Endothelial cell of umbilical vein (primary cell): ENCODE measurements around the gene EIF1AX.

Source experiments
- EZH2 ChIP-seq: IDR thresholded peaks from 2 replicates; pipeline ENCODE4 v1.6.1; 2012; ENCODE audit warnings: borderline replicate concordance, low read depth, mild to moderate bottlenecking, moderate library complexity, low read length, inconsistent platforms; ENCODE audit not compliant: severe bottlenecking
- JUN ChIP-seq: IDR thresholded peaks from 2 replicates; pipeline ENCODE4 v1.6.1; 2011; ENCODE audit warnings: borderline replicate concordance, low read depth; ENCODE audit not compliant: insufficient read length, insufficient read depth
- POLR2A ChIP-seq: IDR thresholded peaks from 2 replicates; pipeline ENCODE4 v1.6.1; 2012; ENCODE audit warnings: low read depth, mild to moderate bottlenecking, control low read depth, low read length
- POLR2AphosphoS5 ChIP-seq: IDR thresholded peaks from 2 replicates; pipeline ENCODE4 v1.6.1; 2012; ENCODE audit warnings: low read depth, mild to moderate bottlenecking, control low read depth, low read length, moderate library complexity; ENCODE audit not compliant: insufficient read depth
- TF ChIP-seq, protein P1 (sequence below), 2 donors: IDR thresholded peaks; 1 replicate in 1 of 2; 2 replicates in 1 of 2; pipeline ENCODE4 v1.5.1; 2011; ENCODE audit warnings: low read length in 2 of 2, mild to moderate bottlenecking in 2 of 2, moderate library complexity in 2 of 2, control low read depth in 1 of 2, inconsistent platforms in 1 of 2, low read depth in 1 of 2; ENCODE audit not compliant: insufficient read depth in 1 of 2; ENCODE audit errors: extremely low read depth in 1 of 2

DNA sequence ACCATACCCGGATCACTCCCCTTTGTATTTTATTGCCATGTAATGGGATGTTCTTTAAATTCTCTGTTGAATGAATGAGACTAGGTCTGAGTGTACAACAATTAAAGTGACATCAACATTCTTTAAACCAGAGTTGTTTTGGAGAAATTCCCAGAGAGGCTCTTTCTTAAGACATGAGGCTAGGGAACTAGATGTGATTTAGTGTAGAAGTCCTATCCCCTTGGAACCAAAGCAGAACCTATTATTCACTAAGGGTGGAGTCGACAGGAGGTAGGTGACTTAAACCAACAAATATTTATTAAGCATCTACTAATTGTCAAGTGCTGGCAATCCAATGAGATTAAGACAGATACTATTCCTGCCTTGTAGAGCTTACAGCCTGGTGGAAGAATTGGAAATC is 1.7 kb downstream of the EIF1AX start:
- TF ChIP-seq, protein P1, sequence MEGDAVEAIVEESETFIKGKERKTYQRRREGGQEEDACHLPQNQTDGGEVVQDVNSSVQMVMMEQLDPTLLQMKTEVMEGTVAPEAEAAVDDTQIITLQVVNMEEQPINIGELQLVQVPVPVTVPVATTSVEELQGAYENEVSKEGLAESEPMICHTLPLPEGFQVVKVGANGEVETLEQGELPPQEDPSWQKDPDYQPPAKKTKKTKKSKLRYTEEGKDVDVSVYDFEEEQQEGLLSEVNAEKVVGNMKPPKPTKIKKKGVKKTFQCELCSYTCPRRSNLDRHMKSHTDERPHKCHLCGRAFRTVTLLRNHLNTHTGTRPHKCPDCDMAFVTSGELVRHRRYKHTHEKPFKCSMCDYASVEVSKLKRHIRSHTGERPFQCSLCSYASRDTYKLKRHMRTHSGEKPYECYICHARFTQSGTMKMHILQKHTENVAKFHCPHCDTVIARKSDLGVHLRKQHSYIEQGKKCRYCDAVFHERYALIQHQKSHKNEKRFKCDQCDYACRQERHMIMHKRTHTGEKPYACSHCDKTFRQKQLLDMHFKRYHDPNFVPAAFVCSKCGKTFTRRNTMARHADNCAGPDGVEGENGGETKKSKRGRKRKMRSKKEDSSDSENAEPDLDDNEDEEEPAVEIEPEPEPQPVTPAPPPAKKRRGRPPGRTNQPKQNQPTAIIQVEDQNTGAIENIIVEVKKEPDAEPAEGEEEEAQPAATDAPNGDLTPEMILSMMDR (IDR thresholded peaks at IDR 0.05; ENCODE audit: extremely low read depth in 1 of 2, insufficient read depth in 1 of 2, low read depth in 1 of 2, low read length in 2 of 2): no peak
- no peak for TF ChIP-seq POLR2AphosphoS5
- no peak for TF ChIP-seq JUN
- no peak for TF ChIP-seq POLR2A
- TF ChIP-seq EZH2: no peak
